Measurements from ENCODE around the gene SMS. TPM values are rescaled to one million over a fixed set of nuclear protein-coding genes. Genes with fewer than 3 reads are reported as not detected.

Gene SMS
- total and polyA plus RNA-seq, 2 of the 13 experiments (the other 11 are each of a cell fraction or from before 2014, with no cell fraction given): 40.5 to 91.9 TPM

DNA sequence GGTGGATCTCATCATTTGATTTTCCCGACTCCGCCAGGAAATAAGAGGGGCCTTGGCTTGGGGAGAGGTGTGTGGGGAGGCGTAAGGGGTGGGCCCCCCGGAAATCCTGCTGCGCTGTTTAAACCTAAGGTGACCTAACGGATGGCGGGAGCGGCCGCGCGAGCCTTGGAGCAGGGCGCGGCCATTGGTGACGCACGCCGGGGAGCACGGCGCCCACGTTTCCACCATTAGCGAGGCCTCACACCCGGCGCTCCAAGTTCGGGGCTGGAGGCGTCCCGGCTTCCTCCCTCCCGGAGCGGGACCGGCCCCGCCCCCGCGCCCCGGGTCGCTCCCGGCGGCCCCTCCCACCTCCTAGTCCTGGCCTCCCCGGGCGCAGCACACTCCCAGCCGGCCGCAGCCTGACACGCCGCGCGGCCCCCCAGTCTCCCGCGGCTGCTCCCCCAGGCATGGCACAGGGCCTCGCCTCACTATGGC is at the start of gene SMS (continued):
- TF ChIP-seq, protein P1, sequence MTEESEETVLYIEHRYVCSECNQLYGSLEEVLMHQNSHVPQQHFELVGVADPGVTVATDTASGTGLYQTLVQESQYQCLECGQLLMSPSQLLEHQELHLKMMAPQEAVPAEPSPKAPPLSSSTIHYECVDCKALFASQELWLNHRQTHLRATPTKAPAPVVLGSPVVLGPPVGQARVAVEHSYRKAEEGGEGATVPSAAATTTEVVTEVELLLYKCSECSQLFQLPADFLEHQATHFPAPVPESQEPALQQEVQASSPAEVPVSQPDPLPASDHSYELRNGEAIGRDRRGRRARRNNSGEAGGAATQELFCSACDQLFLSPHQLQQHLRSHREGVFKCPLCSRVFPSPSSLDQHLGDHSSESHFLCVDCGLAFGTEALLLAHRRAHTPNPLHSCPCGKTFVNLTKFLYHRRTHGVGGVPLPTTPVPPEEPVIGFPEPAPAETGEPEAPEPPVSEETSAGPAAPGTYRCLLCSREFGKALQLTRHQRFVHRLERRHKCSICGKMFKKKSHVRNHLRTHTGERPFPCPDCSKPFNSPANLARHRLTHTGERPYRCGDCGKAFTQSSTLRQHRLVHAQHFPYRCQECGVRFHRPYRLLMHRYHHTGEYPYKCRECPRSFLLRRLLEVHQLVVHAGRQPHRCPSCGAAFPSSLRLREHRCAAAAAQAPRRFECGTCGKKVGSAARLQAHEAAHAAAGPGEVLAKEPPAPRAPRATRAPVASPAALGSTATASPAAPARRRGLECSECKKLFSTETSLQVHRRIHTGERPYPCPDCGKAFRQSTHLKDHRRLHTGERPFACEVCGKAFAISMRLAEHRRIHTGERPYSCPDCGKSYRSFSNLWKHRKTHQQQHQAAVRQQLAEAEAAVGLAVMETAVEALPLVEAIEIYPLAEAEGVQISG (CRISPR knock-in tag; IDR thresholded peaks at IDR 0.05): peak; percentile 48
- TF ChIP-seq, protein P2, sequence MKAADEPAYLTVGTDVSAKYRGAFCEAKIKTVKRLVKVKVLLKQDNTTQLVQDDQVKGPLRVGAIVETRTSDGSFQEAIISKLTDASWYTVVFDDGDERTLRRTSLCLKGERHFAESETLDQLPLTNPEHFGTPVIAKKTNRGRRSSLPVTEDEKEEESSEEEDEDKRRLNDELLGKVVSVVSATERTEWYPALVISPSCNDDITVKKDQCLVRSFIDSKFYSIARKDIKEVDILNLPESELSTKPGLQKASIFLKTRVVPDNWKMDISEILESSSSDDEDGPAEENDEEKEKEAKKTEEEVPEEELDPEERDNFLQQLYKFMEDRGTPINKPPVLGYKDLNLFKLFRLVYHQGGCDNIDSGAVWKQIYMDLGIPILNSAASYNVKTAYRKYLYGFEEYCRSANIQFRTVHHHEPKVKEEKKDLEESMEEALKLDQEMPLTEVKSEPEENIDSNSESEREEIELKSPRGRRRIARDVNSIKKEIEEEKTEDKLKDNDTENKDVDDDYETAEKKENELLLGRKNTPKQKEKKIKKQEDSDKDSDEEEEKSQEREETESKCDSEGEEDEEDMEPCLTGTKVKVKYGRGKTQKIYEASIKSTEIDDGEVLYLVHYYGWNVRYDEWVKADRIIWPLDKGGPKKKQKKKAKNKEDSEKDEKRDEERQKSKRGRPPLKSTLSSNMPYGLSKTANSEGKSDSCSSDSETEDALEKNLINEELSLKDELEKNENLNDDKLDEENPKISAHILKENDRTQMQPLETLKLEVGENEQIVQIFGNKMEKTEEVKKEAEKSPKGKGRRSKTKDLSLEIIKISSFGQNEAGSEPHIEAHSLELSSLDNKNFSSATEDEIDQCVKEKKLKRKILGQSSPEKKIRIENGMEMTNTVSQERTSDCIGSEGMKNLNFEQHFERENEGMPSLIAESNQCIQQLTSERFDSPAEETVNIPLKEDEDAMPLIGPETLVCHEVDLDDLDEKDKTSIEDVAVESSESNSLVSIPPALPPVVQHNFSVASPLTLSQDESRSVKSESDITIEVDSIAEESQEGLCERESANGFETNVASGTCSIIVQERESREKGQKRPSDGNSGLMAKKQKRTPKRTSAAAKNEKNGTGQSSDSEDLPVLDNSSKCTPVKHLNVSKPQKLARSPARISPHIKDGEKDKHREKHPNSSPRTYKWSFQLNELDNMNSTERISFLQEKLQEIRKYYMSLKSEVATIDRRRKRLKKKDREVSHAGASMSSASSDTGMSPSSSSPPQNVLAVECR (CRISPR knock-in tag; IDR thresholded peaks at IDR 0.05; ENCODE audit: borderline replicate concordance): peak; percentile 11; the same call in 1 of the 2 replicates
- TF ChIP-seq TAF1 (CRISPR knock-in tag; IDR thresholded peaks at IDR 0.05) (peak; percentile 45; the same call in 1 of the 2 replicates), ZNF775 (CRISPR knock-in tag; IDR thresholded peaks at IDR 0.05; ENCODE audit: borderline replicate concordance) (no peak), MAZ (IDR thresholded peaks at IDR 0.05; ENCODE audit: borderline replicate concordance, low read depth, low read length) (0 out of 2 replicates have a peak, but pooled peaks have one; percentile 28), MAZ (CRISPR knock-in tag; IDR thresholded peaks at IDR 0.05; ENCODE audit: low read depth) (peak; percentile 49; the same call in 1 of the 2 replicates), MED1 (CRISPR knock-in tag; IDR thresholded peaks at IDR 0.05) (0 out of 2 replicates have a peak, but pooled peaks have one; percentile 26), THAP11 (CRISPR knock-in tag; IDR thresholded peaks at IDR 0.05) (0 out of 2 replicates have a peak, but pooled peaks have one; percentile 13)

Measured in HepG2 (cell line).